OCI-M1 (cell line): ENCODE measurements around the gene NEK2.
"Not testable (repeated sequence)": the region's sequence is repeated elsewhere in the genome, so short reads cannot be mapped to it uniquely, and the experiment has no call there.

Experiments used
- DNase-seq: peaks from one replicate; lab custom pipeline; 2025; lab: John Stamatoyannopoulos, UW

NEK2 gene

GRCh38 chr1:211650904-211651303 lies 24.5 kb downstream of the NEK2 start:
- no peak for DNase-seq

- peak; percentile 63 for DNase-seq
Observed at GRCh38 chr1:211648980-211649934, 26.2 kb downstream of the NEK2 start.

- no peak for DNase-seq
Observed at GRCh38 chr1:211648336-211648735, 27.1 kb downstream of the NEK2 start.

GRCh38 chr1:211647711-211648121 lies 27.7 kb downstream of the NEK2 start:
- no peak for DNase-seq

GRCh38 chr1:211646566-211646965 lies 28.9 kb downstream of the NEK2 start:
- DNase-seq: no peak

GRCh38 chr1:211645601-211646000 lies 29.8 kb downstream of the NEK2 start:
- not testable (repeated sequence) for DNase-seq

- no peak for DNase-seq
Observed at GRCh38 chr1:211644653-211645052, 30.8 kb downstream of the NEK2 start.

- DNase-seq: no peak
Observed at GRCh38 chr1:211643324-211644212, 31.9 kb downstream of the NEK2 start.

GRCh38 chr1:211642870-211643269 lies 32.6 kb downstream of the NEK2 start:
- DNase-seq: no peak

GRCh38 chr1:211641942-211642341 lies 33.5 kb downstream of the NEK2 start:
- no peak for DNase-seq

- DNase-seq: no peak
Observed at GRCh38 chr1:211641044-211641800, 34.2 kb downstream of the NEK2 start.

GRCh38 chr1:211640301-211640630 lies 35.2 kb downstream of the NEK2 start:
- no peak for DNase-seq

- no peak for DNase-seq
Observed at GRCh38 chr1:211639475-211640300, 35.7 kb downstream of the NEK2 start.

GRCh38 chr1:211638689-211639101 lies 36.7 kb downstream of the NEK2 start:
- DNase-seq: no peak

- no peak for DNase-seq
Observed at GRCh38 chr1:211638246-211638645, 37.2 kb downstream of the NEK2 start.

- DNase-seq: no peak
Observed at GRCh38 chr1:211637066-211637465, 38.4 kb downstream of the NEK2 start.

GRCh38 chr1:211636575-211637029 lies 38.8 kb downstream of the NEK2 start:
- DNase-seq: not testable (repeated sequence)

- DNase-seq: no peak
Observed at GRCh38 chr1:211635597-211636205, 39.7 kb downstream of the NEK2 start.

GRCh38 chr1:211634931-211635330 lies 40.5 kb downstream of the NEK2 start:
- DNase-seq: no peak

- DNase-seq: no peak
Observed at GRCh38 chr1:211634461-211634860, 41.0 kb downstream of the NEK2 start.

- DNase-seq: no peak
Observed at GRCh38 chr1:211633524-211633846, 41.9 kb downstream of the NEK2 start.
